Kidney epithelial cell (primary cell): Measurements from ENCODE around the gene LINC01488. TPM values are rescaled to one million over a fixed set of nuclear protein-coding genes. Genes with fewer than 3 reads are reported as not detected.

ENCODE experiments used
- DNase-seq: peaks from one replicate; pipeline ENCODE4 v3.0.0-alpha.2; 2010; ENCODE audit warnings: low read depth
- H3K27me3 ChIP-seq: 2 replicates; pipeline ENCODE4 v1.6.0; 2011; ENCODE audit warnings: low read length; ENCODE audit not compliant: control insufficient read depth, insufficient read depth
- H3K36me3 ChIP-seq: 2 replicates; pipeline ENCODE4 v1.5.1; 2011; ENCODE audit warnings: low read length; ENCODE audit not compliant: control insufficient read depth, insufficient read depth
- H3K4me3 ChIP-seq: 2 replicates; pipeline ENCODE4 v1.5.1; 2011; ENCODE audit warnings: low read depth, mild to moderate bottlenecking, control low read depth, low read length
- CTCF ChIP-seq: IDR thresholded peaks from 2 replicates; pipeline ENCODE4 v1.5.1; 2011; ENCODE audit warnings: mild to moderate bottlenecking, moderate library complexity, low read length, control low read depth, inconsistent platforms; ENCODE audit not compliant: insufficient read depth, poor library complexity, severe bottlenecking
- total RNA-seq: library from RNA; depleted of rRNA; stranded (reverse); fragments of >200 nt; gene quantifications from 2 replicates; pipeline ENCODE4 v1.2.3, GENCODE V29; 2015

Gene LINC01488
- total RNA-seq, 1 donor from 2014 or later: not detected

- Histone ChIP-seq H3K27me3 (no peaks in the 10 kb centered on the region), H3K4me3 (no peak overlapping the region), H3K36me3 (no peaks in the 10 kb centered on the region)
- no peak for TF ChIP-seq CTCF
- DNase-seq: no peak
Measured at GRCh38 chr11:69436041-69436982, 45.2 kb upstream of the LINC01488 start.

- Histone ChIP-seq H3K36me3 (no peaks in the 10 kb centered on the region), H3K27me3 (no peaks in the 10 kb centered on the region), H3K4me3 (no peak overlapping the region)
- peak; percentile 16 for TF ChIP-seq CTCF
- DNase-seq: peak; percentile 59
Measured at GRCh38 chr11:69437001-69437875, 44.2 kb upstream of the LINC01488 start.

- Histone ChIP-seq H3K27me3 (no peaks in the 10 kb centered on the region), H3K4me3 (no peak overlapping the region), H3K36me3 (no peaks in the 10 kb centered on the region)
- TF ChIP-seq CTCF: no peak
- DNase-seq: no peak
Measured at GRCh38 chr11:69437876-69438205, 43.6 kb upstream of the LINC01488 start.

- no peak for TF ChIP-seq CTCF
- no peak for DNase-seq
- no peaks in the 10 kb centered on the region for H3K36me3 ChIP-seq
- no peaks in the 10 kb centered on the region for H3K27me3 ChIP-seq
- H3K4me3 ChIP-seq: no peak overlapping the region
Measured at GRCh38 chr11:69438286-69438920, 43.1 kb upstream of the LINC01488 start.

DNA sequence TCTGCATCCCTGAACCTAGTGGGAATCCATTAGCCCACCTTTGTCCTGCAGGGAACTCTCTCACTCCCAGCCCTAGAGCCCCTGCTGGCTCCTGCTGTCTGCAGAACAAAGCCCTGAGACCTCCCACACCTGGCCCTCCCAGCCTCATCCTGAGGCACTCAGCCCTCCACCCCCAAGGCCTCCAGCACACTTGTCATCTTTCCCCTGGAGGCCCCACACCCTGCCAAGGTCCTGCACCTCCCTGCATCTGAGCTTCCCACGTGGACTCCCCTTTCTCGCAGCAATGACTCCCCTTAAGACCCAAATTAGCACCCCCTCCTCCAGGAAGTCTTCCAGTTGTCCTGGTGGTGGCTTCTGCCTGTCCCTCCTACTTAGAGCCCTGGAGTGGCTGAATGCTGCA lies 42.3 kb upstream of the LINC01488 start:
- H3K27me3 ChIP-seq: no peaks in the 10 kb centered on the region
- no peak overlapping the region for H3K4me3 ChIP-seq
- no peaks in the 10 kb centered on the region for H3K36me3 ChIP-seq
- TF ChIP-seq CTCF: no peak
- no peak for DNase-seq
